ENCODE results near the gene WNT5B.
"Not testable (repeated sequence)": the region's sequence is repeated elsewhere in the genome, so short reads cannot be mapped to it uniquely, and the experiment has no call there.

WNT5B gene

GRCh38 chr12:1598757-1599156 lies 30.3 kb upstream of the WNT5B start:
- DNase-seq (ENCODE audit: low read depth): no peak

- not testable (repeated sequence) for DNase-seq (ENCODE audit: low read depth)
These were observed 26.3 kb upstream of the WNT5B start for GRCh38 chr12:1602706-1603105.

GRCh38 chr12:1603269-1603993 lies 25.6 kb upstream of the WNT5B start:
- no peak for DNase-seq (ENCODE audit: low read depth)

- DNase-seq (ENCODE audit: low read depth): no peak
These were observed 24.6 kb upstream of the WNT5B start for GRCh38 chr12:1604464-1604863.

GRCh38 chr12:1605129-1606020 lies 23.7 kb upstream of the WNT5B start:
- DNase-seq (ENCODE audit: low read depth): peak; percentile 42

GRCh38 chr12:1606021-1606622 lies 22.9 kb upstream of the WNT5B start:
- peak; percentile 30 for DNase-seq (ENCODE audit: low read depth)

- no peak for DNase-seq (ENCODE audit: low read depth)
These were observed 20.9 kb upstream of the WNT5B start for GRCh38 chr12:1607940-1608712.

- DNase-seq (ENCODE audit: low read depth): no peak
These were observed 20.3 kb upstream of the WNT5B start for GRCh38 chr12:1608713-1609119.

GRCh38 chr12:1610072-1610643 lies 18.9 kb upstream of the WNT5B start:
- DNase-seq (ENCODE audit: low read depth): no peak

GRCh38 chr12:1611803-1612572 lies 17.0 kb upstream of the WNT5B start:
- DNase-seq (ENCODE audit: low read depth): no peak

- DNase-seq (ENCODE audit: low read depth): no peak
These were observed 15.2 kb upstream of the WNT5B start for GRCh38 chr12:1613860-1614259.

- DNase-seq (ENCODE audit: low read depth): no peak
These were observed 14.7 kb upstream of the WNT5B start for GRCh38 chr12:1614360-1614759.

- no peak for DNase-seq (ENCODE audit: low read depth)
These were observed 12.6 kb upstream of the WNT5B start for GRCh38 chr12:1616233-1617066.

GRCh38 chr12:1618489-1618888 lies 10.5 kb upstream of the WNT5B start:
- DNase-seq (ENCODE audit: low read depth): no peak

GRCh38 chr12:1619159-1619558 lies 9.9 kb upstream of the WNT5B start:
- DNase-seq (ENCODE audit: low read depth): no peak

- DNase-seq (ENCODE audit: low read depth): no peak
These were observed 9.4 kb upstream of the WNT5B start for GRCh38 chr12:1619587-1619986.

- no peak for DNase-seq (ENCODE audit: low read depth)
These were observed 8.9 kb upstream of the WNT5B start for GRCh38 chr12:1620092-1620491.

- DNase-seq (ENCODE audit: low read depth): no peak
These were observed 6.6 kb upstream of the WNT5B start for GRCh38 chr12:1622406-1622805.

- DNase-seq (ENCODE audit: low read depth): no peak
These were observed 504 bp downstream of the WNT5B start for GRCh38 chr12:1629338-1630132.

Data from stimulated activated CD8-positive, alpha-beta memory T cell treated with anti-CD3 and anti-CD28 coated beads, Interleukin-12 subunit alpha, Interleukin-12 subunit beta, amount 100 ng/mL, for 1 hour (primary cell).